Central memory CD8-positive, alpha-beta T cell (primary cell): ENCODE measurements around the gene EN1.

Experiments used
- ATAC-seq: fragments of 150-1000 bp; cut with Tn5 transposase; replicated peaks from 2 replicates; pipeline ENCODE4 v1.10.0; 2022; ENCODE audit warnings: mild to moderate bottlenecking, moderate FRiP score, moderate number of reproducible peaks; ENCODE audit not compliant: poor library complexity, severe bottlenecking; ENCODE audit errors: extremely low read depth
- DNase-seq, 2 donors: peaks; one replicate each; pipeline ENCODE4 v3.0.0; 2021; ENCODE audit warnings: low spot score in 2 of 2
- H3K27ac Mint-ChIP-seq: one replicate; pipeline ENCODE4 v1.8.0; 2022; ENCODE audit warnings: low read depth, mild to moderate bottlenecking, moderate library complexity, mixed read lengths
- H3K27me3 Mint-ChIP-seq: one replicate; pipeline ENCODE4 v1.8.0; 2022; ENCODE audit warnings: mixed read lengths
- H3K36me3 Mint-ChIP-seq: one replicate; pipeline ENCODE4 v1.8.0; 2022; ENCODE audit warnings: mild to moderate bottlenecking, moderate library complexity, mixed read lengths; ENCODE audit not compliant: insufficient read depth
- H3K4me1 Mint-ChIP-seq: one replicate; pipeline ENCODE4 v1.8.0; 2022; ENCODE audit warnings: mixed read lengths
- H3K4me3 Mint-ChIP-seq: one replicate; pipeline ENCODE4 v1.8.0; 2022; ENCODE audit warnings: mild to moderate bottlenecking, moderate library complexity, mixed read lengths
- H3K9me3 Mint-ChIP-seq: one replicate; pipeline ENCODE4 v1.8.0; 2022; ENCODE audit warnings: mixed read lengths

Gene EN1

GRCh38 chr2:118853129-118853640 is 5.7 kb upstream of the EN1 start:
- Mint-ChIP-seq H3K36me3 (peaks cover 13% of the 10 kb centered on the region), H3K4me3 (no peak overlapping the region), H3K27ac (no peak overlapping the region), H3K27me3 (peaks cover 100% of the 10 kb centered on the region), H3K9me3 (no peaks in the 10 kb centered on the region), H3K4me1 (peaks cover 12% of the 10 kb centered on the region)
- no peak for DNase-seq
- ATAC-seq, result no peak

- Mint-ChIP-seq H3K4me3 (no peak overlapping the region), H3K27ac (no peak overlapping the region), H3K27me3 (peaks cover 100% of the 10 kb centered on the region), H3K4me1 (peaks cover 7% of the 10 kb centered on the region), H3K36me3 (peaks cover 14% of the 10 kb centered on the region), H3K9me3 (no peaks in the 10 kb centered on the region)
- ATAC-seq, result no peak
- no peak for DNase-seq
These were observed 5.2 kb upstream of the EN1 start for GRCh38 chr2:118852605-118853128.

- DNase-seq (no peak), ATAC-seq (no peak)
- H3K27ac Mint-ChIP-seq, result no peak overlapping the region
- H3K4me1 Mint-ChIP-seq, result peaks cover 6% of the 10 kb centered on the region
- no peak overlapping the region for H3K4me3 Mint-ChIP-seq
- peaks cover 91% of the 10 kb centered on the region for H3K27me3 Mint-ChIP-seq
- H3K9me3 Mint-ChIP-seq, result no peaks in the 10 kb centered on the region
- H3K36me3 Mint-ChIP-seq, result peaks cover 9% of the 10 kb centered on the region
These were observed 4.2 kb upstream of the EN1 start for GRCh38 chr2:118851650-118852049.

GRCh38 chr2:118850901-118851415 is 3.5 kb upstream of the EN1 start:
- DNase-seq (no peak), ATAC-seq (no peak)
- H3K36me3 Mint-ChIP-seq, result peaks cover 6% of the 10 kb centered on the region
- H3K27me3 Mint-ChIP-seq, result peaks cover 87% of the 10 kb centered on the region
- peaks cover 2% of the 10 kb centered on the region for H3K4me1 Mint-ChIP-seq
- no peaks in the 10 kb centered on the region for H3K9me3 Mint-ChIP-seq
- H3K27ac Mint-ChIP-seq, result no peak overlapping the region
- no peak overlapping the region for H3K4me3 Mint-ChIP-seq

- peaks cover 5% of the 10 kb centered on the region for H3K4me1 Mint-ChIP-seq
- H3K27ac Mint-ChIP-seq, result no peak overlapping the region
- ATAC-seq, result no peak
- DNase-seq, result no peak
- no peak overlapping the region for H3K4me3 Mint-ChIP-seq
- no peaks in the 10 kb centered on the region for H3K9me3 Mint-ChIP-seq
- H3K36me3 Mint-ChIP-seq, result peaks cover 6% of the 10 kb centered on the region
- peaks cover 87% of the 10 kb centered on the region for H3K27me3 Mint-ChIP-seq
These were observed 2.9 kb upstream of the EN1 start for GRCh38 chr2:118850168-118850900.

GRCh38 chr2:118849226-118850167 is 2.0 kb upstream of the EN1 start:
- no peak overlapping the region for H3K27ac Mint-ChIP-seq

GRCh38 chr2:118848381-118849225 is 1.2 kb upstream of the EN1 start:
- H3K9me3 Mint-ChIP-seq, result no peaks in the 10 kb centered on the region
- no peak overlapping the region for H3K4me3 Mint-ChIP-seq
- H3K4me1 Mint-ChIP-seq, result peaks cover 5% of the 10 kb centered on the region
- DNase-seq (no peak), ATAC-seq (no peak)
- H3K27me3 Mint-ChIP-seq, result peaks cover 87% of the 10 kb centered on the region
- peaks cover 6% of the 10 kb centered on the region for H3K36me3 Mint-ChIP-seq
- no peak overlapping the region for H3K27ac Mint-ChIP-seq

More at GRCh38 chr2:118849226-118850167, 2.0 kb upstream of the EN1 start:
- Mint-ChIP-seq H3K4me3 (no peak overlapping the region), H3K9me3 (no peaks in the 10 kb centered on the region), H3K27me3 (peaks cover 87% of the 10 kb centered on the region), H3K4me1 (peaks cover 5% of the 10 kb centered on the region), H3K36me3 (peaks cover 6% of the 10 kb centered on the region)
- ATAC-seq (no peak), DNase-seq (no peak)

- Mint-ChIP-seq H3K36me3 (peaks cover 6% of the 10 kb centered on the region), H3K27me3 (peaks cover 87% of the 10 kb centered on the region), H3K27ac (no peak overlapping the region), H3K9me3 (no peaks in the 10 kb centered on the region), H3K4me1 (peaks cover 8% of the 10 kb centered on the region), H3K4me3 (no peak overlapping the region)
- no peak for ATAC-seq
- no peak for DNase-seq
These were observed 319 bp upstream of the EN1 start for GRCh38 chr2:118847762-118848172.

- DNase-seq, result no peak
- H3K4me3 Mint-ChIP-seq, result no peak overlapping the region
- H3K36me3 Mint-ChIP-seq, result peaks cover 4% of the 10 kb centered on the region
- H3K27me3 Mint-ChIP-seq, result peaks cover 87% of the 10 kb centered on the region
- H3K27ac Mint-ChIP-seq, result no peak overlapping the region
- ATAC-seq, result no peak
- no peaks in the 10 kb centered on the region for H3K9me3 Mint-ChIP-seq
- peaks cover 13% of the 10 kb centered on the region for H3K4me1 Mint-ChIP-seq
These were observed 951 bp downstream of the EN1 start for GRCh38 chr2:118846442-118846952.

- Mint-ChIP-seq H3K9me3 (no peaks in the 10 kb centered on the region), H3K4me1 (peaks cover 13% of the 10 kb centered on the region), H3K4me3 (no peak overlapping the region), H3K36me3 (peaks cover 2% of the 10 kb centered on the region), H3K27ac (no peak overlapping the region), H3K27me3 (peaks cover 87% of the 10 kb centered on the region)
- no peak for DNase-seq
- ATAC-seq, result no peak
These were observed 1.7 kb downstream of the EN1 start for GRCh38 chr2:118845522-118846441.

GRCh38 chr2:118845005-118845521 is 2.4 kb downstream of the EN1 start:
- Mint-ChIP-seq H3K27ac (no peak overlapping the region), H3K36me3 (peaks cover 2% of the 10 kb centered on the region), H3K27me3 (peaks cover 87% of the 10 kb centered on the region), H3K4me3 (no peak overlapping the region), H3K4me1 (peaks cover 13% of the 10 kb centered on the region), H3K9me3 (no peaks in the 10 kb centered on the region)
- ATAC-seq (no peak), DNase-seq (no peak)
